Right atrium auricular region (tissue), 2 donors: ENCODE results near the gene ZNF556. TPM values are rescaled to one million over a fixed set of nuclear protein-coding genes. Genes with fewer than 3 reads are reported as not detected.
A peak's percentile ranks its signal among the peaks of the same experiment; 100 is the strongest.
"Not testable (repeated sequence)": the region's sequence is repeated elsewhere in the genome, so short reads cannot be mapped to it uniquely, and the experiment has no call there.

ENCODE experiments used
- DNase-seq: peaks from one replicate; pipeline ENCODE4 v3.0.0-alpha.2; 2019; ENCODE audit warnings: low spot score
- H3K27ac ChIP-seq, 2 donors: fragments of 200-600 bp; sonication (generic); 1 replicate in 1 of 2; 2 replicates in 1 of 2; pipeline ENCODE4 v1.5.1; 2016 to 2019
- H3K27me3 ChIP-seq, 2 donors: fragments of 200-600 bp; sonication (generic); one replicate each; pipeline versions ENCODE4 v1.5.1 to v1.6.0; 2017 to 2019
- H3K36me3 ChIP-seq: fragments of 200-600 bp; sonication (generic); one replicate; pipeline ENCODE4 v1.5.1; 2016
- H3K4me1 ChIP-seq, 2 donors: fragments of 200-600 bp; sonication (generic); one replicate each; pipeline versions ENCODE4 v1.5.1 to v1.6.0; 2017 to 2019
- H3K4me3 ChIP-seq, 2 donors: fragments of 200-600 bp; sonication (generic); 1 replicate in 1 of 2; 2 replicates in 1 of 2; pipeline ENCODE4 v1.5.1; 2017 to 2019; ENCODE audit warnings: mild to moderate bottlenecking in 1 of 2, moderate library complexity in 1 of 2
- H3K9me3 ChIP-seq, 2 donors: fragments of 200-600 bp; sonication (generic); one replicate each; pipeline ENCODE4 v1.5.1; 2019
- CTCF ChIP-seq, 2 donors: fragments of 200-600 bp; sonication (generic); IDR thresholded peaks; one replicate each; pipeline ENCODE4 v1.5.1; 2019; ENCODE audit warnings: antibody characterized with exemption in 2 of 2
- total RNA-seq, 2 donors: library from RNA; depleted of rRNA; stranded (reverse); fragments of >200 nt; gene quantifications; one replicate each; pipeline ENCODE4 v1.1.0, GENCODE V29; 2016

Gene ZNF556
- total RNA-seq, 2 donors from 2014 or later = not detected

GRCh38 chr19:2869618-2870017 is 2.5 kb downstream of the ZNF556 start:
- H3K9me3 ChIP-seq = no peaks in the 10 kb centered on the region
- TF ChIP-seq CTCF (IDR thresholded peaks at IDR 0.05) = no peak

GRCh38 chr19:2872175-2872574 is 5.0 kb downstream of the ZNF556 start:
- TF ChIP-seq CTCF (IDR thresholded peaks at IDR 0.05) = peak in 1 of 2 donors; percentile 57
- not testable (repeated sequence) for H3K36me3 ChIP-seq, H3K27ac ChIP-seq, DNase-seq, H3K4me1 ChIP-seq, H3K27me3 ChIP-seq, H3K4me3 ChIP-seq
- peaks cover 5 to 16% of the 10 kb centered on the region in 2 donors for H3K9me3 ChIP-seq

More at GRCh38 chr19:2869618-2870017, 2.5 kb downstream of the ZNF556 start:
- H3K4me3 ChIP-seq = no peak overlapping the region
- H3K36me3 ChIP-seq = no peaks in the 10 kb centered on the region
- H3K27ac ChIP-seq = no peak overlapping the region
- no peaks in the 10 kb centered on the region for H3K27me3 ChIP-seq
- H3K4me1 ChIP-seq = no peaks in the 10 kb centered on the region
- no peak for DNase-seq

- H3K27me3 ChIP-seq = no peaks in the 10 kb centered on the region
- no peak overlapping the region for H3K4me3 ChIP-seq
- no peaks in the 10 kb centered on the region for H3K4me1 ChIP-seq
- H3K27ac ChIP-seq = no peak overlapping the region
- TF ChIP-seq CTCF (IDR thresholded peaks at IDR 0.05) = no peak
- no peaks in the 10 kb centered on the region for H3K36me3 ChIP-seq
- H3K9me3 ChIP-seq = peaks cover 14 to 38% of the 10 kb centered on the region in 2 donors
- DNase-seq = no peak
These were observed 10.5 kb downstream of the ZNF556 start for GRCh38 chr19:2877398-2878331.

GRCh38 chr19:2883686-2884439 is 16.7 kb downstream of the ZNF556 start:
- Histone ChIP-seq H3K27ac (no peak overlapping the region), H3K4me3 (no peak overlapping the region), H3K9me3 (peaks cover 0 to 6% of the 10 kb centered on the region in 2 donors), H3K36me3 (no peaks in the 10 kb centered on the region), H3K27me3 (no peaks in the 10 kb centered on the region), H3K4me1 (no peaks in the 10 kb centered on the region)
- TF ChIP-seq CTCF (IDR thresholded peaks at IDR 0.05) = no peak
- no peak for DNase-seq

GRCh38 chr19:2885736-2886135 is 18.6 kb downstream of the ZNF556 start:
- no peak overlapping the region for H3K27ac ChIP-seq
- no peak for DNase-seq
- no peaks in the 10 kb centered on the region for H3K36me3 ChIP-seq
- TF ChIP-seq CTCF (IDR thresholded peaks at IDR 0.05) = no peak
- H3K9me3 ChIP-seq = no peaks in the 10 kb centered on the region
- H3K4me1 ChIP-seq = no peaks in the 10 kb centered on the region
- no peaks in the 10 kb centered on the region for H3K27me3 ChIP-seq
- H3K4me3 ChIP-seq = no peak overlapping the region
